SK-N-SH (cell line): ENCODE results near the gene LMO7. TPM values are rescaled to one million over a fixed set of nuclear protein-coding genes. Genes with fewer than 3 reads are reported as not detected.

Source experiments
- CTCF ChIA-PET: fragments of 300-600, 350-600 bp; formaldehyde crosslinking; extraction: SDS; loops from one replicate; lab custom pipeline; 2021; lab: Yijun Ruan, JAX
- POLR2A ChIA-PET: fragments of 350-600 bp; sonication (Branson Sonifier 250); formaldehyde crosslinking; extraction: SDS; loops from one replicate; lab custom pipeline; 2020; ENCODE audit warnings: antibody characterized with exemption, inconsistent platforms; lab: Yijun Ruan, JAX
- DNase-seq: peaks from one replicate; pipeline ENCODE4 v3.0.0; 2012
- H2AFZ ChIP-seq: fragments of 200-600 bp; sonication (generic); 2 replicates; pipeline ENCODE4 v1.8.1; 2016; ENCODE audit warnings: antibody characterized with exemption, mild to moderate bottlenecking, low read depth
- H3F3A ChIP-seq: fragments of 200-600 bp; sonication (generic); replicated peaks from 2 replicates; pipeline ENCODE3; 2016; ENCODE audit warnings: antibody characterized with exemption, mild to moderate bottlenecking; ENCODE audit not compliant: insufficient read depth
- H3K27ac ChIP-seq, 2 experiments: fragments of 200-500 bp in 1 of 2; fragments of 200-600 bp in 1 of 2; sonication (Bioruptor generic) in 1 of 2; sonication (generic), shearing (Covaris generic) in 1 of 2; 2 replicates each; pipeline versions ENCODE4 v1.5.1 to v1.6.1; 2014 to 2016; ENCODE audit warnings: low read depth in 2 of 2, inconsistent platforms in 1 of 2, low read length in 1 of 2, mild to moderate bottlenecking in 1 of 2, mixed read lengths in 1 of 2
- H3K27me3 ChIP-seq: fragments of 200-600 bp; sonication (generic), shearing (Covaris generic); 2 replicates; pipeline ENCODE4 v1.6.1; 2016; ENCODE audit warnings: mixed run types; ENCODE audit not compliant: insufficient read depth
- H3K36me3 ChIP-seq, 2 experiments: fragments of 200-500 bp in 1 of 2; fragments of 200-600 bp in 1 of 2; sonication (Bioruptor generic) in 1 of 2; sonication (generic) in 1 of 2; replicated peaks in 1 of 2; 2 replicates each; pipeline versions ENCODE3 to v1.5.1; 2014 to 2016; ENCODE audit warnings: low read length in 1 of 2, mild to moderate bottlenecking in 1 of 2; ENCODE audit not compliant: insufficient read depth in 2 of 2, control insufficient read depth in 1 of 2
- H3K4me1 ChIP-seq, 2 experiments: fragments of 200-500 bp in 1 of 2; fragments of 200-600 bp in 1 of 2; sonication (Bioruptor generic) in 1 of 2; sonication (generic), shearing (Covaris generic) in 1 of 2; 2 replicates each; pipeline versions ENCODE4 v1.5.1 to v1.6.1; 2014 to 2016; ENCODE audit warnings: low read depth in 1 of 2, low read length in 1 of 2, mixed run types in 1 of 2; ENCODE audit not compliant: insufficient read depth in 2 of 2, control insufficient read depth in 1 of 2
- H3K4me2 ChIP-seq: fragments of 200-600 bp; sonication (generic), shearing (Covaris generic); 2 replicates; pipeline ENCODE4 v1.6.1; 2017; ENCODE audit warnings: mixed run types
- H3K4me3 ChIP-seq, 2 experiments: fragments of 200-500 bp in 1 of 2; fragments of 200-600 bp in 1 of 2; sonication (Bioruptor generic) in 1 of 2; sonication (generic), shearing (Covaris generic) in 1 of 2; 2 replicates each; pipeline versions ENCODE4 v1.5.1 to v1.8.1; 2014 to 2016; ENCODE audit warnings: low read depth in 2 of 2, inconsistent platforms in 1 of 2, low read length in 1 of 2, mild to moderate bottlenecking in 1 of 2, mixed read lengths in 1 of 2, moderate library complexity in 1 of 2
- H3K79me2 ChIP-seq: fragments of 200-600 bp; sonication (generic); 2 replicates; pipeline ENCODE4 v1.8.1; 2017; ENCODE audit warnings: mild to moderate bottlenecking; ENCODE audit not compliant: insufficient read depth
- H3K9ac ChIP-seq: fragments of 200-600 bp; sonication (generic); 2 replicates; pipeline ENCODE4 v1.6.1; 2017; ENCODE audit warnings: mixed run types
- H3K9me2 ChIP-seq: fragments of 200-600 bp; sonication (generic); 2 replicates; pipeline ENCODE4 v1.6.1; 2017; ENCODE audit warnings: mixed run types
- H3K9me3 ChIP-seq: fragments of 200-600 bp; sonication (generic); 2 replicates; pipeline ENCODE4 v1.6.1; 2017; ENCODE audit warnings: mixed run types, mild to moderate bottlenecking, moderate library complexity
- H4K20me1 ChIP-seq: fragments of 200-600 bp; sonication (generic); 2 replicates; pipeline ENCODE4 v1.6.1; 2017; ENCODE audit warnings: mild to moderate bottlenecking, mixed run types; ENCODE audit not compliant: insufficient read depth
- CHD2 ChIP-seq: fragments of 150-350 bp; IDR thresholded peaks from 2 replicates; pipeline ENCODE4 v1.6.1; 2018; ENCODE audit warnings: low read length; ENCODE audit not compliant: partially characterized antibody
- EP300 ChIP-seq, 2 experiments: IDR thresholded peaks; 2 replicates each; pipeline versions ENCODE4 v1.4.0 to v1.6.1; 2012; ENCODE audit warnings: borderline replicate concordance in 1 of 2, low read depth in 1 of 2, low read length in 1 of 2
- EZH2phosphoT487 ChIP-seq: fragments of 200-600 bp; sonication (generic); IDR thresholded peaks from 2 replicates; pipeline ENCODE4 v1.6.1; 2017; ENCODE audit warnings: low read depth, mixed run types, mild to moderate bottlenecking, antibody characterized with exemption, moderate library complexity, borderline replicate concordance
- FOXJ3 ChIP-seq: sonication (generic); formaldehyde crosslinking; IDR thresholded peaks from 2 replicates; pipeline ENCODE4 v1.5.1; 2020; ENCODE audit warnings: mild to moderate bottlenecking, missing genetic modification reagents
- GATA2 ChIP-seq: sonication (generic); formaldehyde crosslinking; IDR thresholded peaks from 2 replicates; pipeline ENCODE4 v1.5.0; 2020; ENCODE audit warnings: mild to moderate bottlenecking, missing genetic modification reagents
- JUND ChIP-seq: IDR thresholded peaks from 2 replicates; pipeline ENCODE4 v1.4.0; 2012
- MEF2A ChIP-seq: IDR thresholded peaks from 2 replicates; pipeline ENCODE4 v1.4.0; 2012; ENCODE audit warnings: low read depth, borderline replicate concordance
- NFIC ChIP-seq: IDR thresholded peaks from 2 replicates; pipeline ENCODE4 v1.4.0; 2012; ENCODE audit warnings: borderline replicate concordance
- RCOR1 ChIP-seq: fragments of 150-350 bp; IDR thresholded peaks from 2 replicates; pipeline ENCODE4 v1.6.1; 2017; ENCODE audit warnings: antibody characterized with exemption, low read length
- RFX5 ChIP-seq: IDR thresholded peaks from 2 replicates; pipeline ENCODE4 v1.6.1; 2012; ENCODE audit warnings: mild to moderate bottlenecking, improper control_type of control experiment, low read length
- SIN3A ChIP-seq: IDR thresholded peaks from 2 replicates; pipeline ENCODE4 v1.6.1; 2012; ENCODE audit warnings: low read depth, mild to moderate bottlenecking, low read length, moderate library complexity, borderline replicate concordance
- TCF12 ChIP-seq: IDR thresholded peaks from 2 replicates; pipeline ENCODE4 v1.4.0; 2012
- TEAD4 ChIP-seq: IDR thresholded peaks from 2 replicates; pipeline ENCODE4 v1.4.0; 2012; ENCODE audit warnings: mild to moderate bottlenecking, borderline replicate concordance; ENCODE audit not compliant: insufficient read depth
- WGBS: methylation state at CpG from one replicate; pipeline ENCODE4 v1.1.6; 2017; ENCODE audit warnings: low lambda C conversion rate; 5-methylcytosine and 5-hydroxymethylcytosine counted together
- polyA plus RNA-seq, 3 experiments: library from polyadenylated mRNA; depleted of rRNA; stranded (reverse); fragments of >200 nt; gene quantifications; 2 replicates each; pipeline ENCODE4 v1.2.3, GENCODE V29; 2012
- TF ChIP-seq, protein P1 (sequence below): IDR thresholded peaks from 2 replicates; pipeline ENCODE4 v1.4.0; 2012; ENCODE audit warnings: low read depth, borderline replicate concordance
- TF ChIP-seq, protein P2 (sequence below): IDR thresholded peaks from 2 replicates; pipeline ENCODE4 v1.6.1; 2012; ENCODE audit warnings: mild to moderate bottlenecking, low read depth, low read length, moderate library complexity

The LMO7 gene
- polyA plus RNA-seq, 1 of the 3 experiments (the other 2 are of a cell fraction) = 83.6 TPM

DNA sequence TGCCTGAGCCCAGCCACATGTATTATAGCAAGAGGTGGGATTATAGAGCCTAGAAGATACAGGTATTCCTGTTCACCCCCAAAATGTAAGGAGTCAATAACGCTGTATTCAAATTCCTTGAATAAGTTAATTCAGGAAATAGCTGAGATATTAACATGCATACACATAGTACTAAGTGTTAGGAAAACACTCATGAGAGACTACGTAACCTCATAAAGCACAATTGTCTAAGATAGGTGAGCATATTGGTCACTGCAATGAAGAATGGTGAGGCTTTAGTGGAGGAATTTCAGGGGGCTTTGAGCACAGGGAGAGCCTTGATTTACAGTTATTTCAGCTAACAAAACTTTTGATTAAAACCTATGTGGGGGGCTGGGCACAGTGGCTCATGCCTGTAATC, 161.6 kb downstream of the LMO7 start:
- peaks cover 44% of the 10 kb centered on the region for H3F3A ChIP-seq
- no peaks in the 10 kb centered on the region for H3K27me3 ChIP-seq
- DNase-seq = no peak
- TF ChIP-seq JUND (no peak), EP300 (IDR thresholded peaks at IDR 0.05; ENCODE audit: borderline replicate concordance in 1 of 2, low read depth in 1 of 2, low read length in 1 of 2) (no peak), TEAD4 (no peak), CHD2 (no peak), GATA2 (CRISPR knock-in tag) (no peak), NFIC (no peak), RCOR1 (no peak), EZH2phosphoT487 (no peak), TCF12 (no peak), FOXJ3 (no peak), MEF2A (no peak), RFX5 (no peak), SIN3A (no peak)
- TF ChIP-seq, protein P1, sequence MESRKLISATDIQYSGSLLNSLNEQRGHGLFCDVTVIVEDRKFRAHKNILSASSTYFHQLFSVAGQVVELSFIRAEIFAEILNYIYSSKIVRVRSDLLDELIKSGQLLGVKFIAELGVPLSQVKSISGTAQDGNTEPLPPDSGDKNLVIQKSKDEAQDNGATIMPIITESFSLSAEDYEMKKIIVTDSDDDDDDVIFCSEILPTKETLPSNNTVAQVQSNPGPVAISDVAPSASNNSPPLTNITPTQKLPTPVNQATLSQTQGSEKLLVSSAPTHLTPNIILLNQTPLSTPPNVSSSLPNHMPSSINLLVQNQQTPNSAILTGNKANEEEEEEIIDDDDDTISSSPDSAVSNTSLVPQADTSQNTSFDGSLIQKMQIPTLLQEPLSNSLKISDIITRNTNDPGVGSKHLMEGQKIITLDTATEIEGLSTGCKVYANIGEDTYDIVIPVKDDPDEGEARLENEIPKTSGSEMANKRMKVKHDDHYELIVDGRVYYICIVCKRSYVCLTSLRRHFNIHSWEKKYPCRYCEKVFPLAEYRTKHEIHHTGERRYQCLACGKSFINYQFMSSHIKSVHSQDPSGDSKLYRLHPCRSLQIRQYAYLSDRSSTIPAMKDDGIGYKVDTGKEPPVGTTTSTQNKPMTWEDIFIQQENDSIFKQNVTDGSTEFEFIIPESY = no peak
- TF ChIP-seq, protein P2, sequence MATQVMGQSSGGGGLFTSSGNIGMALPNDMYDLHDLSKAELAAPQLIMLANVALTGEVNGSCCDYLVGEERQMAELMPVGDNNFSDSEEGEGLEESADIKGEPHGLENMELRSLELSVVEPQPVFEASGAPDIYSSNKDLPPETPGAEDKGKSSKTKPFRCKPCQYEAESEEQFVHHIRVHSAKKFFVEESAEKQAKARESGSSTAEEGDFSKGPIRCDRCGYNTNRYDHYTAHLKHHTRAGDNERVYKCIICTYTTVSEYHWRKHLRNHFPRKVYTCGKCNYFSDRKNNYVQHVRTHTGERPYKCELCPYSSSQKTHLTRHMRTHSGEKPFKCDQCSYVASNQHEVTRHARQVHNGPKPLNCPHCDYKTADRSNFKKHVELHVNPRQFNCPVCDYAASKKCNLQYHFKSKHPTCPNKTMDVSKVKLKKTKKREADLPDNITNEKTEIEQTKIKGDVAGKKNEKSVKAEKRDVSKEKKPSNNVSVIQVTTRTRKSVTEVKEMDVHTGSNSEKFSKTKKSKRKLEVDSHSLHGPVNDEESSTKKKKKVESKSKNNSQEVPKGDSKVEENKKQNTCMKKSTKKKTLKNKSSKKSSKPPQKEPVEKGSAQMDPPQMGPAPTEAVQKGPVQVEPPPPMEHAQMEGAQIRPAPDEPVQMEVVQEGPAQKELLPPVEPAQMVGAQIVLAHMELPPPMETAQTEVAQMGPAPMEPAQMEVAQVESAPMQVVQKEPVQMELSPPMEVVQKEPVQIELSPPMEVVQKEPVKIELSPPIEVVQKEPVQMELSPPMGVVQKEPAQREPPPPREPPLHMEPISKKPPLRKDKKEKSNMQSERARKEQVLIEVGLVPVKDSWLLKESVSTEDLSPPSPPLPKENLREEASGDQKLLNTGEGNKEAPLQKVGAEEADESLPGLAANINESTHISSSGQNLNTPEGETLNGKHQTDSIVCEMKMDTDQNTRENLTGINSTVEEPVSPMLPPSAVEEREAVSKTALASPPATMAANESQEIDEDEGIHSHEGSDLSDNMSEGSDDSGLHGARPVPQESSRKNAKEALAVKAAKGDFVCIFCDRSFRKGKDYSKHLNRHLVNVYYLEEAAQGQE = no peak
- TF ChIP-seq, all 33 proteins: peak for 0
- Histone ChIP-seq H3K36me3 (peaks cover 40 to 80% of the 10 kb centered on the region in 2 experiments), H3K4me3 (no peak overlapping the region), H3K4me1 (peaks cover 0 to 28% of the 10 kb centered on the region in 2 experiments; a peak in 3 of 4 replicates), H3K79me2 (peaks cover 100% of the 10 kb centered on the region), H3K27ac (peak overlapping the region in 1 of 2 experiments; percentile 34; a peak in 2 of 4 replicates), H4K20me1 (peaks cover 86% of the 10 kb centered on the region), H3K9me3 (no peaks in the 10 kb centered on the region), H2AFZ (no peak overlapping the region), H3K9ac (no peak overlapping the region), H3K4me2 (peak overlapping the region; percentile 7; the same call in 1 of the 2 replicates), H3K9me2 (no peaks in the 10 kb centered on the region)
- WGBS = 92% methylated on average over 2 of the region's 2 CpGs
- ChIA-PET POLR2A (no interaction called here), CTCF (interaction anchor here (0.7 to 1.4 kb wide), 2 partner anchors 9 to 102 kb away, joined by 3 to 7 read pairs; no protein-coding TSS in a partner anchor)
